Upper lobe of right lung (tissue), 1 donor: ENCODE results near the gene ARMC7. TPM values are rescaled to one million over a fixed set of nuclear protein-coding genes. Genes with fewer than 3 reads are reported as not detected.
"Not testable (repeated sequence)": the region's sequence is repeated elsewhere in the genome, so short reads cannot be mapped to it uniquely, and the experiment has no call there.

Experiments used
- ATAC-seq: fragments of 200-7000 bp; cut with Tn5 transposase; one replicate; pipeline ENCODE4 v1.9.1; 2020; ENCODE audit warnings: mild to moderate bottlenecking, moderate library complexity
- DNase-seq: peaks from one replicate; pipeline ENCODE4 v3.0.0-alpha.2; 2020
- H3K27ac ChIP-seq: fragments of 200-600 bp; one replicate; pipeline ENCODE4 v1.8.0; 2022
- H3K27me3 ChIP-seq: fragments of 200-600 bp; one replicate; pipeline ENCODE4 v1.8.0; 2022; ENCODE audit warnings: mild to moderate bottlenecking
- H3K36me3 ChIP-seq: fragments of 200-600 bp; one replicate; pipeline ENCODE4 v1.8.0; 2022
- H3K4me1 ChIP-seq: fragments of 200-600 bp; one replicate; pipeline ENCODE4 v1.8.0; 2022
- H3K4me3 ChIP-seq: fragments of 200-600 bp; one replicate; pipeline ENCODE4 v1.8.0; 2022; ENCODE audit warnings: mild to moderate bottlenecking
- H3K9me3 ChIP-seq: fragments of 200-600 bp; one replicate; pipeline ENCODE4 v1.8.0; 2022
- intact Hi-C: fragments of 100-400 bp; cut with DNase I; formaldehyde crosslinking; loops from one replicate; pipeline ENCODE4 v1.11.0; 2022
- total RNA-seq: library from RNA; stranded (reverse); fragmentation: NEBNext Ultra II Directional; extraction: Animal tissue kit (Norgen Biotek cat#: 25700); gene quantifications from one replicate; pipeline ENCODE4 v1.2.1, GENCODE V29; 2021
- TF ChIP-seq, protein P1 (sequence below): fragments of 200-600 bp; IDR thresholded peaks from one replicate; pipeline ENCODE4 v1.8.0; 2022; ENCODE audit warnings: antibody characterized with exemption
- donor health status: DM: no; HTN: yes; CAD: no; lungs with severe emphysema.

The ARMC7 gene
- total RNA-seq, 1 donor from 2014 or later = 18.0 TPM

DNA sequence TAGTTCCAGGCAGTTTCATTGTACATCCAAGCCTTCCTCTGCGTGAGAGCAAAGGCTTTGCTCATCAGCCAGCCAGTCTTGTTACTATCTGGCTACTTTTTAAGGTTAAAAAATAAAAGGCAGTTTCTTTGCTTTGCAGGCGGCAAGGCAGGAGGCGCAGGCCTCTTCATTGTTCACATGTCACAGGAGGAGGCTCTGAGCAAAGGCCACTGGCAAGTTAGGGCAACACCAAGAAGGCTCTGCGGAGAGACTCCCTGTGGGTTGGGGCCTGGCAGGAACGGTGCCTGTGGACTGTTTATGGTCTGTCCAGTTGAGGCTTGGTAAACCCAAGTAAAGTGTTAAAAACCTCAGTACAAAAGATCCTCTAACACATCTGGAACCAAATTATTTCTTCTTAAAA, 25.7 kb downstream of the ARMC7 start:
- peaks cover 9% of the 10 kb centered on the region for H3K4me1 ChIP-seq
- H3K36me3 ChIP-seq = peaks cover 1% of the 10 kb centered on the region
- TF ChIP-seq, protein P1, sequence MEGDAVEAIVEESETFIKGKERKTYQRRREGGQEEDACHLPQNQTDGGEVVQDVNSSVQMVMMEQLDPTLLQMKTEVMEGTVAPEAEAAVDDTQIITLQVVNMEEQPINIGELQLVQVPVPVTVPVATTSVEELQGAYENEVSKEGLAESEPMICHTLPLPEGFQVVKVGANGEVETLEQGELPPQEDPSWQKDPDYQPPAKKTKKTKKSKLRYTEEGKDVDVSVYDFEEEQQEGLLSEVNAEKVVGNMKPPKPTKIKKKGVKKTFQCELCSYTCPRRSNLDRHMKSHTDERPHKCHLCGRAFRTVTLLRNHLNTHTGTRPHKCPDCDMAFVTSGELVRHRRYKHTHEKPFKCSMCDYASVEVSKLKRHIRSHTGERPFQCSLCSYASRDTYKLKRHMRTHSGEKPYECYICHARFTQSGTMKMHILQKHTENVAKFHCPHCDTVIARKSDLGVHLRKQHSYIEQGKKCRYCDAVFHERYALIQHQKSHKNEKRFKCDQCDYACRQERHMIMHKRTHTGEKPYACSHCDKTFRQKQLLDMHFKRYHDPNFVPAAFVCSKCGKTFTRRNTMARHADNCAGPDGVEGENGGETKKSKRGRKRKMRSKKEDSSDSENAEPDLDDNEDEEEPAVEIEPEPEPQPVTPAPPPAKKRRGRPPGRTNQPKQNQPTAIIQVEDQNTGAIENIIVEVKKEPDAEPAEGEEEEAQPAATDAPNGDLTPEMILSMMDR = no peak
- DNase-seq = no peak
- intact Hi-C loops = no loop called here
- H3K4me3 ChIP-seq = no peak overlapping the region
- H3K27ac ChIP-seq = no peak overlapping the region
- H3K9me3 ChIP-seq = no peaks in the 10 kb centered on the region
- no peaks in the 10 kb centered on the region for H3K27me3 ChIP-seq
- no peak for ATAC-seq

DNA sequence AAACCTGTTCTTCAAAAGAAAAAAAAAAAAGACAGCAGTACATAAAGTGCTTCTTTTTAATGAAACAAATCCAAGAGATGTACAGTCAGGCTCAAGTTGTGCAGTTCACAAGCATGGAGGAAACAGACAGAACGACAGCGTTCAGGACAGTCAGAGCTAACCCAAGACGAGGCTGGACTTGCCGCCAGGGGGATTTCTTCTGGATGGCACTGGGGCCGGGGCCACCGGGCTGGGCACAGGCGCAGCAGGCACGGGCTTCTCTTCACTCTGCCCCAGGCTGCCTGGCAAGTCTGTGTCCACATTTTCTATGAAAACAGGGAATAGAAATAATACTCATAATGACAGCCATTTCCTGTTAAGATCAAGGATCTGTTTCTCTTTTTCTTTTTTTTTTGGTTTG, 26.2 kb downstream of the ARMC7 start:
- no peak overlapping the region for H3K27ac ChIP-seq
- no peak overlapping the region for H3K4me3 ChIP-seq
- TF ChIP-seq, protein P1 = no peak
- ATAC-seq (no peak), DNase-seq (no peak)
- intact Hi-C loops = no loop called here
- H3K4me1 ChIP-seq = peaks cover 7% of the 10 kb centered on the region
- no peaks in the 10 kb centered on the region for H3K9me3 ChIP-seq
- H3K36me3 ChIP-seq = peaks cover 1% of the 10 kb centered on the region
- no peaks in the 10 kb centered on the region for H3K27me3 ChIP-seq

GRCh38 chr17:75137762-75138161, 28.0 kb downstream of the ARMC7 start:
- ATAC-seq, H3K4me3 ChIP-seq, DNase-seq, H3K27me3 ChIP-seq, intact Hi-C loops, H3K9me3 ChIP-seq, H3K36me3 ChIP-seq, H3K27ac ChIP-seq, H3K4me1 ChIP-seq: not testable (repeated sequence)

GRCh38 chr17:75138519-75138918, 28.8 kb downstream of the ARMC7 start:
- Histone ChIP-seq H3K27me3 (no peaks in the 10 kb centered on the region), H3K4me1 (no peaks in the 10 kb centered on the region), H3K9me3 (no peaks in the 10 kb centered on the region), H3K36me3 (peaks cover 7% of the 10 kb centered on the region), H3K4me3 (no peak overlapping the region), H3K27ac (no peak overlapping the region)
- intact Hi-C loops = no loop called here
- no peak for ATAC-seq
- no peak for DNase-seq
- TF ChIP-seq, protein P1 = no peak

DNA sequence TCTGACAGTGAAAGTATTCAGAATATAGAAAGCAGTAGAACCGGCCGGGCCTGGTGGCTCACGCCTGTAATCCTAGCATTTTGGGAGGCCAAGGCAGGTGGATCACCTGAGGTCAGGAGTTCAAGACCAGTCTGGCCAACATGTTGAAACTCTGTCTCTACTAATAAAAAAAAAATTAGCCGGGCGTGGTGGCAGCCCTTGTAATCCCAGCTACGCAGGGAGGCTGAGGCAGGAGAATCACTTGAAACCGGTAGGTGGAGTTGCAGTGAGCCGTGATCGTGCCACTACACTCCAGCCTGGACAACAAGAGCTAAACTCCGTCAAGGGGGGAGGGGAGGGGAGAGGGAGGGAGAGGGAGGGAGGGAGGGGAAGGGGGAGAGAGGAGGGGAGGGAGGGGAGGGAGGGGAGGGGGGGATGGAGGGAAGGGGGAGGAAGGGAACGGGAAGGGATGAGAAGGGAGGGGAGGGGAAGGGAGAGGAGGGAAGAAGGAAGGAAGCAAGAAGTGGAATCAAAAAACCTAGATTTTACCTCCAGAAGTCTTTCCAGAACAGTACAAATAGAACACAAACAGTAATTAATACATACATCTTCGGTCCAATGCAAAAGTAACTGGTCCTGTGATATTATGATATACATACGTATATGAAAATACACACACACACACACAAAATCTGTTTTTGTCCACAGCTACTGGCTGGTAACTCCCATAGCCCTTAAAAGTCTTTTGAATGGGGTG, 32.6 kb downstream of the ARMC7 start:
- Histone ChIP-seq H3K27ac (no peak overlapping the region), H3K4me1 (no peaks in the 10 kb centered on the region), H3K27me3 (no peaks in the 10 kb centered on the region), H3K9me3 (no peaks in the 10 kb centered on the region), H3K36me3 (peaks cover 7% of the 10 kb centered on the region), H3K4me3 (no peak overlapping the region)
- no peak for DNase-seq
- TF ChIP-seq, protein P1 = no peak
- intact Hi-C loops = no loop called here
- no peak for ATAC-seq

DNA sequence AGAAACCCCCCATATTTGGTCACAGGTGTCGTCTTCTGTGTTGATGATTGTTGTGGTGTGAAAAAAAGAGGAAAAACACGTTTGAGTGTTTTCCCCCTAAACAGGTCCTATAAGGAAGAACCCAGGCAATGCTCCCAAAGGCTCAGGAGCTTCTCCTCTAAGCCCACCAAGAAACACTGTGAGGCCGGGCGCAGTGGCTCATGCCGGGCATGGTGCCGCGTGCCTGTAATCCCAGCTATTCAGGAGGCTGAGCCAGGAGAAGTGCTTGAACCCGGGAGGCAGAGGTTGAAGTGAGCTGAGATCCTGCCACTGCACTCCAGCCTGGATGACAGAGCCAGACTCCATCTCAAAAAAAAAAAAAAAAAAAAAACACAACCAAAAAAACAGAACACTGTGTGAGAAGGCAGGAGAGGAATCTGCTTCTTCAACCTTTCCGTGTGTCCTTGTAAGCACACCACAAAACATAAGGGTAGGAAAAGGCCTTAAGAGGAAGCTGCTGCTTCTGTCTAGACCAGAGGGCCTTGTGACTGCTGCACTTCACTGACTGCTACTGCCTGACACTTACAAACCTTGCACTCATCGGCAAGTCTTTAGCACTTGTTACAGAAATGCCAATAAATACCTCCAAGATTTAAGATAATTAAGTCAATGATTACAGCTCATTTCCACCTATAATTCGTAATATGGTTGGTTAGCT, 35.2 kb downstream of the ARMC7 start:
- H3K9me3 ChIP-seq = no peaks in the 10 kb centered on the region
- TF ChIP-seq, protein P1 = no peak
- H3K4me1 ChIP-seq = no peaks in the 10 kb centered on the region
- H3K36me3 ChIP-seq = peaks cover 18% of the 10 kb centered on the region
- H3K27me3 ChIP-seq = no peaks in the 10 kb centered on the region
- H3K27ac ChIP-seq = no peak overlapping the region
- intact Hi-C loops = no loop called here
- H3K4me3 ChIP-seq = no peak overlapping the region
- DNase-seq (no peak), ATAC-seq (peak; percentile 82)
